MM.1S (cell line): Measurements from ENCODE around the gene CMBL.

Source experiments
- DNase-seq: peaks from one replicate; pipeline ENCODE4 v3.0.0-alpha.2; 2015
- H2AFZ ChIP-seq: fragments of 300-600 bp; sonication (generic); 2 replicates; pipeline ENCODE4 v1.6.0; 2016; ENCODE audit warnings: antibody characterized with exemption, low read length
- H3F3A ChIP-seq: fragments of 300-600 bp; sonication (generic); 2 replicates; pipeline ENCODE4 v1.6.1; 2016; ENCODE audit warnings: mild to moderate bottlenecking, antibody characterized with exemption, low read length, moderate library complexity, mixed read lengths; ENCODE audit not compliant: insufficient read depth
- H3K27ac ChIP-seq: fragments of 300-600 bp; sonication (generic); 2 replicates; pipeline ENCODE4 v1.5.1; 2016; ENCODE audit warnings: mild to moderate bottlenecking, low read length
- H3K27me3 ChIP-seq: fragments of 300-600 bp; sonication (generic); replicated peaks from 2 replicates; pipeline ENCODE4 v1.6.0; 2016; ENCODE audit warnings: low read length; ENCODE audit not compliant: insufficient read depth
- H3K36me3 ChIP-seq: fragments of 300-600 bp; sonication (generic); replicated peaks from 2 replicates; pipeline ENCODE4 v1.6.1; 2016; ENCODE audit warnings: mild to moderate bottlenecking, low read length, mixed read lengths; ENCODE audit not compliant: insufficient read depth
- H3K4me1 ChIP-seq: fragments of 300-600 bp; sonication (generic); 2 replicates; pipeline ENCODE4 v1.6.1; 2016; ENCODE audit warnings: low read length, mixed read lengths
- H3K4me2 ChIP-seq: fragments of 300-600 bp; sonication (generic); 2 replicates; pipeline ENCODE4 v1.6.0; 2016; ENCODE audit warnings: low read depth, low read length
- H3K4me3 ChIP-seq: fragments of 300-600 bp; sonication (generic); 2 replicates; pipeline ENCODE4 v1.5.1; 2016; ENCODE audit warnings: low read length, mixed read lengths
- H3K79me2 ChIP-seq: fragments of 300-600 bp; sonication (generic); 2 replicates; pipeline ENCODE4 v1.6.1; 2016; ENCODE audit warnings: mixed run types, low read length, mixed read lengths
- H3K9ac ChIP-seq: fragments of 300-600 bp; sonication (generic); 2 replicates; pipeline ENCODE4 v1.6.1; 2016; ENCODE audit warnings: low read length, mixed read lengths
- H3K9me2 ChIP-seq: fragments of 300-600 bp; sonication (generic); replicated peaks from 2 replicates; pipeline ENCODE4 v1.6.1; 2016; ENCODE audit warnings: mild to moderate bottlenecking, low read length, mixed read lengths; ENCODE audit not compliant: insufficient read depth
- H3K9me3 ChIP-seq: fragments of 300-600 bp; sonication (generic); replicated peaks from 2 replicates; pipeline ENCODE4 v1.6.1; 2016; ENCODE audit warnings: mild to moderate bottlenecking, low read length, mixed read lengths; ENCODE audit not compliant: insufficient read depth
- H4K20me1 ChIP-seq: fragments of 300-600 bp; sonication (generic); 2 replicates; pipeline ENCODE4 v1.6.1; 2016; ENCODE audit warnings: mild to moderate bottlenecking, low read length, moderate library complexity, mixed read lengths; ENCODE audit not compliant: insufficient read depth
- EZH2 ChIP-seq: fragments of 300-600 bp; sonication (generic); optimal IDR thresholded peaks from 2 replicates; pipeline ENCODE3; 2017; ENCODE audit warnings: low read depth, mild to moderate bottlenecking, antibody characterized with exemption, low read length, mixed read lengths
- EZH2phosphoT487 ChIP-seq: fragments of 300-600 bp; sonication (generic); IDR thresholded peaks from 2 replicates; pipeline ENCODE4 v1.6.1; 2018; ENCODE audit warnings: antibody characterized with exemption, low read length
- TF ChIP-seq, protein P1 (sequence below): fragments of 300-600 bp; sonication (generic); IDR thresholded peaks from 2 replicates; pipeline ENCODE4 v1.5.1; 2016; ENCODE audit warnings: antibody characterized with exemption, low read length, mixed read lengths

The CMBL gene

DNA sequence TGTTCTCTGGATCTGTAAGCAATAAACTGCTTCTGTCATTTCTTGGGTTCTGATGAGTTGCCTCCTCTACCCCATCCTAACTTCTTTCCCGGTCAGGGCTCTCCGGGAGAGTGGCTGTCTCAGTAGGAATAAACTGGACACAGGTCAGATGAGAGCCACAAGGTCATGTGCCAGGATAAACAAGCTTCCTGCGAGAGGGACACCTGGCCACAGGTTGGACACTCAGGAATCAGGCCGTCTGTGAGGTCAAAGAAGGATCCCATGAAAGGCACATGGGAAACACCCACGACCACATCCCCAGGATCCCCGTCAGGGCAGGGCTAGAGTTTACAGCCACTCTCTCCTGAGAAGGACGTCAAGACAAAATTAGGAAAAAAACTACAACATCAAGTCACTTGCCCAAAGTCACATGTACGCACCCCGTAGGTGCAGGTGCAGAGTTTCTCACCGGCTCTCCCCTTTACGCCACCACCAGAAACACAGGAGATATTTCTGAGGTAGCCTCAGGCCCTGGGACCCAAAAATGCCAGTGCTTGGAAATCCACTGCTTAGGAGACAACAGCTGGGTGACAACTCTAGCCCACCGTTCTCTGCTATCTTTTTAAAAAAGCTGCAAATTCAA is 28.9 kb downstream of the CMBL start:
- Histone ChIP-seq H3K36me3 (no peaks in the 10 kb centered on the region), H3F3A (peaks cover 3% of the 10 kb centered on the region), H4K20me1 (no peaks in the 10 kb centered on the region), H3K4me3 (no peak overlapping the region), H3K27me3 (no peaks in the 10 kb centered on the region), H3K9ac (no peak overlapping the region), H2AFZ (no peak overlapping the region), H3K4me1 (peaks cover 4% of the 10 kb centered on the region), H3K4me2 (no peak overlapping the region), H3K79me2 (no peaks in the 10 kb centered on the region), H3K27ac (no peak overlapping the region), H3K9me3 (no peaks in the 10 kb centered on the region), H3K9me2 (no peaks in the 10 kb centered on the region)
- no peak for DNase-seq
- no peak for TF ChIP-seq EZH2
- TF ChIP-seq, protein P1, sequence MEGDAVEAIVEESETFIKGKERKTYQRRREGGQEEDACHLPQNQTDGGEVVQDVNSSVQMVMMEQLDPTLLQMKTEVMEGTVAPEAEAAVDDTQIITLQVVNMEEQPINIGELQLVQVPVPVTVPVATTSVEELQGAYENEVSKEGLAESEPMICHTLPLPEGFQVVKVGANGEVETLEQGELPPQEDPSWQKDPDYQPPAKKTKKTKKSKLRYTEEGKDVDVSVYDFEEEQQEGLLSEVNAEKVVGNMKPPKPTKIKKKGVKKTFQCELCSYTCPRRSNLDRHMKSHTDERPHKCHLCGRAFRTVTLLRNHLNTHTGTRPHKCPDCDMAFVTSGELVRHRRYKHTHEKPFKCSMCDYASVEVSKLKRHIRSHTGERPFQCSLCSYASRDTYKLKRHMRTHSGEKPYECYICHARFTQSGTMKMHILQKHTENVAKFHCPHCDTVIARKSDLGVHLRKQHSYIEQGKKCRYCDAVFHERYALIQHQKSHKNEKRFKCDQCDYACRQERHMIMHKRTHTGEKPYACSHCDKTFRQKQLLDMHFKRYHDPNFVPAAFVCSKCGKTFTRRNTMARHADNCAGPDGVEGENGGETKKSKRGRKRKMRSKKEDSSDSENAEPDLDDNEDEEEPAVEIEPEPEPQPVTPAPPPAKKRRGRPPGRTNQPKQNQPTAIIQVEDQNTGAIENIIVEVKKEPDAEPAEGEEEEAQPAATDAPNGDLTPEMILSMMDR: no peak
- no peak for TF ChIP-seq EZH2phosphoT487

- Histone ChIP-seq H3F3A (no peaks in the 10 kb centered on the region), H3K4me1 (no peaks in the 10 kb centered on the region), H3K4me3 (no peak overlapping the region), H3K27me3 (no peaks in the 10 kb centered on the region), H3K36me3 (no peaks in the 10 kb centered on the region), H3K9ac (no peak overlapping the region), H3K9me2 (no peaks in the 10 kb centered on the region), H3K27ac (no peak overlapping the region), H3K4me2 (no peak overlapping the region), H3K9me3 (no peaks in the 10 kb centered on the region), H4K20me1 (no peaks in the 10 kb centered on the region), H2AFZ (no peak overlapping the region), H3K79me2 (no peaks in the 10 kb centered on the region)
- DNase-seq: no peak
- TF ChIP-seq EZH2phosphoT487 (no peak), EZH2 (no peak)
- TF ChIP-seq, protein P1: no peak
Observed at GRCh38 chr5:10277773-10278630, 29.7 kb downstream of the CMBL start.

- Histone ChIP-seq H3K9ac (no peak overlapping the region), H3K4me1 (no peaks in the 10 kb centered on the region), H3K9me3 (no peaks in the 10 kb centered on the region), H2AFZ (no peak overlapping the region), H3K27me3 (no peaks in the 10 kb centered on the region), H3K4me2 (no peak overlapping the region), H3F3A (no peaks in the 10 kb centered on the region), H3K36me3 (no peaks in the 10 kb centered on the region), H3K27ac (no peak overlapping the region), H3K79me2 (no peaks in the 10 kb centered on the region), H3K4me3 (no peak overlapping the region), H4K20me1 (no peaks in the 10 kb centered on the region), H3K9me2 (no peaks in the 10 kb centered on the region)
- DNase-seq: no peak
- TF ChIP-seq EZH2phosphoT487 (no peak), EZH2 (no peak)
- TF ChIP-seq, protein P1: no peak
Observed at GRCh38 chr5:10276691-10277090, 31.0 kb downstream of the CMBL start.
